Osteocyte (in vitro differentiated cells): ENCODE data around the gene GUCY1A1. TPM values are rescaled to one million over a fixed set of nuclear protein-coding genes. Genes with fewer than 3 reads are reported as not detected.

ENCODE experiments used
- DNase-seq: peaks from one replicate; pipeline ENCODE4 v3.0.0; 2021; ENCODE audit warnings: mixed read lengths; ENCODE audit not compliant: unreplicated experiment; ENCODE audit errors: extremely low spot score
- H3K27ac Mint-ChIP-seq: one replicate; pipeline ENCODE4 v1.8.0; 2021; ENCODE audit warnings: mild to moderate bottlenecking, mixed read lengths; ENCODE audit not compliant: unreplicated experiment
- H3K27me3 Mint-ChIP-seq: one replicate; pipeline ENCODE4 v1.8.0; 2021; ENCODE audit warnings: mixed read lengths; ENCODE audit not compliant: unreplicated experiment
- H3K36me3 Mint-ChIP-seq: one replicate; pipeline ENCODE4 v1.8.0; 2021; ENCODE audit warnings: mixed read lengths; ENCODE audit not compliant: unreplicated experiment
- H3K4me1 Mint-ChIP-seq: one replicate; pipeline ENCODE4 v1.8.0; 2021; ENCODE audit warnings: mixed read lengths; ENCODE audit not compliant: unreplicated experiment
- H3K4me3 Mint-ChIP-seq: one replicate; pipeline ENCODE4 v1.8.0; 2021; ENCODE audit warnings: mild to moderate bottlenecking, moderate library complexity, mixed read lengths; ENCODE audit not compliant: unreplicated experiment
- H3K9me3 Mint-ChIP-seq: one replicate; pipeline ENCODE4 v1.8.0; 2021; ENCODE audit warnings: mixed read lengths; ENCODE audit not compliant: unreplicated experiment
- total RNA-seq: library from RNA; stranded (reverse); gene quantifications from 2 replicates; pipeline ENCODE4 v1.2.1, GENCODE V29; 2021
- TF ChIP-seq, protein P1 (sequence below): fragments of 200-600 bp; sonication (generic); IDR thresholded peaks from 2 replicates; pipeline ENCODE4 v1.5.0; 2021; ENCODE audit warnings: antibody characterized with exemption, mild to moderate bottlenecking, moderate library complexity

Gene GUCY1A1
- total RNA-seq, 1 donor from 2014 or later: 11.5 TPM

DNA sequence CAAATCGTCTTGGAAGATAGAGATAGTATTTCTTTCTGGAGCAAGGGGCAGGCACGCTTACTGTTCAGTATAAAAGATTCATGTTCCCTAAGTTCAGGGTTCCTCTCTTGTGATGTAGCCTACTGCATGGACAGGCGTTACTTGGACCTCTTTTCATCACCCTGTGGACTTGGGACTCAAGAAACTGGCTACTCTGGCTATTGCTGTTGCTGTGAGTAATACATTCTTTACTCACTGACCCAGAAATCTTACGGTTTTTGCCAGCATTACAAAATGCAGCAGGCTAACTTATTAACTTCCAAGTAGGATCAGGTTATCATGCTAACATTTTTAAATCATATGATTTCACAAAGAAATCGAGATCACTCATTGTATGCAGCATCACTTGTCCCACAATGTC is 79.3 kb downstream of the GUCY1A1 start:
- H3K27ac Mint-ChIP-seq: no peak overlapping the region

DNA sequence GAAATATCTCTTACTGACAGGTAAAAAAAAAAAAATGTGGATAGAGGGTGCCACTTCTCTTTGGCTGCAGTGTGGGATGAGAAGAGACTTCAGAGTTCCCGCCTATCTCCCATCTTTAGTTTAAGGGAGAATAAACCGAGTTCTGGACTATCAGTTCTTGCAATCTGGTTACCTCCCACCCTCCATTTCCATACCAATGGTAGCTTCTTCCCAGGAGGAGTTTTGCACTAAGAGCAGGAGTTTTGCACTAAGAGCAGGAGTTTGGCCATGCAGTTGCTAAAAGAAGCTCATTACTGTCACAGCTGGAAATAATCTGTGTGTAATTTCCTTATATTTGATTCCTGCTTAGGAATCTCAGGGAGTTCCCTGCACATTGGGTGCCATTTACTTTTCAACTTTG is 81.4 kb downstream of the GUCY1A1 start:
- Mint-ChIP-seq H3K36me3 (no peaks in the 10 kb centered on the region), H3K9me3 (no peaks in the 10 kb centered on the region), H3K4me1 (peaks cover 2% of the 10 kb centered on the region), H3K27me3 (no peaks in the 10 kb centered on the region), H3K4me3 (no peak overlapping the region), H3K27ac (no peak overlapping the region)
- DNase-seq: no peak
- TF ChIP-seq, protein P1, sequence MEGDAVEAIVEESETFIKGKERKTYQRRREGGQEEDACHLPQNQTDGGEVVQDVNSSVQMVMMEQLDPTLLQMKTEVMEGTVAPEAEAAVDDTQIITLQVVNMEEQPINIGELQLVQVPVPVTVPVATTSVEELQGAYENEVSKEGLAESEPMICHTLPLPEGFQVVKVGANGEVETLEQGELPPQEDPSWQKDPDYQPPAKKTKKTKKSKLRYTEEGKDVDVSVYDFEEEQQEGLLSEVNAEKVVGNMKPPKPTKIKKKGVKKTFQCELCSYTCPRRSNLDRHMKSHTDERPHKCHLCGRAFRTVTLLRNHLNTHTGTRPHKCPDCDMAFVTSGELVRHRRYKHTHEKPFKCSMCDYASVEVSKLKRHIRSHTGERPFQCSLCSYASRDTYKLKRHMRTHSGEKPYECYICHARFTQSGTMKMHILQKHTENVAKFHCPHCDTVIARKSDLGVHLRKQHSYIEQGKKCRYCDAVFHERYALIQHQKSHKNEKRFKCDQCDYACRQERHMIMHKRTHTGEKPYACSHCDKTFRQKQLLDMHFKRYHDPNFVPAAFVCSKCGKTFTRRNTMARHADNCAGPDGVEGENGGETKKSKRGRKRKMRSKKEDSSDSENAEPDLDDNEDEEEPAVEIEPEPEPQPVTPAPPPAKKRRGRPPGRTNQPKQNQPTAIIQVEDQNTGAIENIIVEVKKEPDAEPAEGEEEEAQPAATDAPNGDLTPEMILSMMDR: no peak

More for the DNA sequence above, 79.3 kb downstream of the GUCY1A1 start:
- no peak overlapping the region for H3K4me3 Mint-ChIP-seq
- H3K9me3 Mint-ChIP-seq: no peaks in the 10 kb centered on the region
- TF ChIP-seq, protein P1: no peak
- H3K36me3 Mint-ChIP-seq: no peaks in the 10 kb centered on the region
- H3K4me1 Mint-ChIP-seq: no peaks in the 10 kb centered on the region
- no peaks in the 10 kb centered on the region for H3K27me3 Mint-ChIP-seq
- DNase-seq: no peak

DNA sequence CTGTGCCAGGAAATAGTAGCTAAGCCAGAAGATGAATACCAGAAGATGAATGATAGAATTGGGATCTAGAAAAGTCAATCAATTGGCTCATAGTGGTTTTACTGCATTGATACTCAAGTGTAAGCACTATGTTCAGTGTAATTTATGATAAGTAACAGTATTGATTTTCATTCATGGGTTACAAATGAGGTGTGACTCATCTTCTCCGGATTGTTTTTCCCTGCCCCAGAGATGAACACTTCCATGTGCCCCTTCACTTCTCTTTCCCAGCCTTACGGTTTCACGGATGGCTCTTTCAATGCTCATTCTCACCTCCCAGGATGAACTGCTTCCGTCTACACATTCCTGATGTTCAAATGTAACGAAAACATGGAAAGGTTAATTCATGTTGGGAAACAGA is 82.4 kb downstream of the GUCY1A1 start:
- Mint-ChIP-seq H3K4me3 (no peak overlapping the region), H3K27ac (no peak overlapping the region), H3K27me3 (no peaks in the 10 kb centered on the region), H3K9me3 (no peaks in the 10 kb centered on the region), H3K4me1 (peaks cover 2% of the 10 kb centered on the region), H3K36me3 (no peaks in the 10 kb centered on the region)
- TF ChIP-seq, protein P1: no peak
- no peak for DNase-seq

DNA sequence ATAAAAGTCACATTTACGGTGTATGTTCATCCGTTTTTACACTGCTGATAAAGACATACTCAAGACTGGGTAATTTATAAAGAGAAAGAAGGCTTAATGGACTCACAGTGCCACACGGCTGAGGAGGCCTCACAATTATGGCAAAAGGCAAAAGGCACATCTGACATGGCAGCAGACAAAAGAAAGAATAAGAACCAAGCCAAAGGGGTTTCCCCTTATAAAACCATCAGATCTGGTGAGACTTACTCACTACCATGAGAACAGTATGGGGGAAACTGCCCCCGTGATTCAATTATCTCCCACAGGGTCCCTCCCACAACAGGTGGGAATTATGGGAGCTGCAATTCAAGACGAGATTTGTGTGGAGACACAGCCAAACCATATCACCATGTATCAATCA is 84.9 kb downstream of the GUCY1A1 start:
- TF ChIP-seq, protein P1: no peak
- Mint-ChIP-seq H3K36me3 (no peaks in the 10 kb centered on the region), H3K27me3 (no peaks in the 10 kb centered on the region), H3K4me1 (peaks cover 2% of the 10 kb centered on the region), H3K9me3 (no peaks in the 10 kb centered on the region), H3K27ac (no peak overlapping the region), H3K4me3 (no peak overlapping the region)
- no peak for DNase-seq

DNA sequence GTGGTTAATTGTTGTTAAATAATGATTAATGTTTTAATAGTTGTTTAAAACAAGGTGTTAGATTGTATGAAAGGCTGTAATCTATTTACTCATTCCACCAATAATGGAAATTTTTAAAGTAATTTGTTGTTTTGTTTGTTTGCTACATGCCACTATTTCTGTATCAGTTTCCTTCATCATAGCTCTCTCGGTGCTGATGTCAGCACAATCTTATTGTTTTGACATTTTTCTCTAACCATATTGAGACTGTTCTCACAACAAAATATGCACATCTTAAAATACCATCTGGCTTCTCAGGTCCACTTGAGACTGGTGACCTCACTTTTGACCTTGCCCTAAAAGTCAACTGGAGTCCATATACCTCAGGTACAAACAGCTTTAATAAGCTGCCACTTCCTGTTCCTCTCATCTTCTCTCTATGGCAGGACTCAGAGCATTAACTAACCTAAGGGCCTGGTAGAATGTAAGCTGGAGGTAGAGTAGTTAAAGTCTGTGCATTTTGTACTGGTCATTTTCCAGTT is 91.2 kb downstream of the GUCY1A1 start:
- H3K36me3 Mint-ChIP-seq: no peaks in the 10 kb centered on the region
- H3K4me3 Mint-ChIP-seq: no peak overlapping the region
- no peaks in the 10 kb centered on the region for H3K27me3 Mint-ChIP-seq
- no peak for DNase-seq
- TF ChIP-seq, protein P1: no peak
- peaks cover 26% of the 10 kb centered on the region for H3K4me1 Mint-ChIP-seq
- H3K9me3 Mint-ChIP-seq: no peaks in the 10 kb centered on the region
- H3K27ac Mint-ChIP-seq: no peak overlapping the region
